HepG2 (cell line): ENCODE measurements around the gene ACTN1. TPM values are rescaled to one million over a fixed set of nuclear protein-coding genes. Genes with fewer than 3 reads are reported as not detected.
A peak's percentile ranks its signal among the peaks of the same experiment; 100 is the strongest.

Experiments used
- ATF7-NPFF ChIP-seq: sonication (generic); formaldehyde crosslinking; IDR thresholded peaks from 2 replicates; pipeline ENCODE4 v1.8.1; 2023; ENCODE audit warnings: mild to moderate bottlenecking, low read depth, missing genetic modification reagents, moderate library complexity
- HES4 ChIP-seq: sonication (generic); formaldehyde crosslinking; IDR thresholded peaks from 2 replicates; pipeline ENCODE4 v1.9.0; 2021; ENCODE audit warnings: mild to moderate bottlenecking, missing genetic modification reagents, borderline replicate concordance
- HNRNPL ChIP-seq: fragments of 200-400 bp; formaldehyde crosslinking; IDR thresholded peaks from 2 replicates; pipeline ENCODE4 v1.6.1; 2017; ENCODE audit warnings: mild to moderate bottlenecking, low read depth, low read length
- MAX ChIP-seq: IDR thresholded peaks from 2 replicates; pipeline ENCODE4 v1.6.1; 2012; ENCODE audit warnings: inconsistent platforms
- NFYB ChIP-seq: sonication (generic); formaldehyde crosslinking; IDR thresholded peaks from 2 replicates; pipeline ENCODE4 v1.4.0; 2020; ENCODE audit warnings: missing genetic modification reagents
- NKX3-1 ChIP-seq: sonication (generic); formaldehyde crosslinking; IDR thresholded peaks from 2 replicates; pipeline ENCODE4 v1.5.0; 2020; ENCODE audit warnings: missing genetic modification reagents
- SCMH1 ChIP-seq: sonication (generic); formaldehyde crosslinking; IDR thresholded peaks from 2 replicates; pipeline ENCODE4 v1.9.0; 2021; ENCODE audit warnings: missing genetic modification reagents, mild to moderate bottlenecking, borderline replicate concordance
- ZFP82 ChIP-seq: sonication (generic); formaldehyde crosslinking; IDR thresholded peaks from 2 replicates; pipeline ENCODE4 v1.5.1; 2020; ENCODE audit warnings: mild to moderate bottlenecking, missing genetic modification reagents, borderline replicate concordance
- ZFP90 ChIP-seq: sonication (generic); formaldehyde crosslinking; IDR thresholded peaks from 2 replicates; pipeline ENCODE4 v1.8.0; 2022; ENCODE audit warnings: missing genetic modification reagents, mild to moderate bottlenecking, inconsistent platforms, borderline replicate concordance
- ZNF124 ChIP-seq: sonication (generic); formaldehyde crosslinking; IDR thresholded peaks from 2 replicates; pipeline ENCODE4 v1.4.0; 2020; ENCODE audit warnings: missing genetic modification reagents
- ZNF143 ChIP-seq: sonication (generic); formaldehyde crosslinking; IDR thresholded peaks from 2 replicates; pipeline ENCODE4 v1.4.0; 2020; ENCODE audit warnings: missing genetic modification reagents
- ZNF607 ChIP-seq: sonication (generic); formaldehyde crosslinking; IDR thresholded peaks from 2 replicates; pipeline ENCODE4 v1.5.1; 2020; ENCODE audit warnings: missing genetic modification reagents, mild to moderate bottlenecking, borderline replicate concordance
- ZNF879 ChIP-seq: sonication (generic); formaldehyde crosslinking; IDR thresholded peaks from 2 replicates; pipeline ENCODE4 v1.8.1; 2023; ENCODE audit warnings: missing genetic modification reagents
- polyA plus RNA-seq, 8 experiments: library from polyadenylated mRNA; depleted of rRNA in 3 of 8; stranded (reverse) in 7 of 8; unstranded in 1 of 8; fragments of >200 nt; fragmentation: Illumina TruSeq in 4 of 8; extraction: Trizol in 4 of 8; gene quantifications; 2 replicates each; pipeline versions ENCODE4 v1.2.1 to v1.2.3, GENCODE V29; 2011 to 2016; ENCODE audit warnings: low read depth in 4 of 8, missing spikeins in 1 of 8, mixed read lengths in 1 of 8; ENCODE audit not compliant: insufficient read depth in 1 of 8
- total RNA-seq, 5 experiments: library from RNA; depleted of rRNA; stranded (reverse); fragments of >200 nt; fragmentation: Illumina TruSeq; extraction: Trizol; gene quantifications; 2 replicates each; pipeline ENCODE4 v1.2.3, GENCODE V29; 2016; ENCODE audit warnings: low read depth in 1 of 5
- TF ChIP-seq, protein P1 (sequence below), 2 experiments: sonication (generic) in 1 of 2; formaldehyde crosslinking in 1 of 2; IDR thresholded peaks; 2 replicates each; pipeline versions ENCODE4 v1.5.1 to v1.6.1; 2011 to 2020; ENCODE audit warnings: borderline replicate concordance in 1 of 2, low read depth in 1 of 2, low read length in 1 of 2, mild to moderate bottlenecking in 1 of 2, missing genetic modification reagents in 1 of 2, moderate library complexity in 1 of 2
- TF ChIP-seq, protein P2 (sequence below): sonication (generic); formaldehyde crosslinking; IDR thresholded peaks from 2 replicates; pipeline ENCODE4 v1.4.0; 2020; ENCODE audit warnings: missing genetic modification reagents
- TF ChIP-seq, protein P3 (sequence below): sonication (generic); formaldehyde crosslinking; IDR thresholded peaks from 2 replicates; pipeline ENCODE4 v1.5.0; 2020; ENCODE audit warnings: mild to moderate bottlenecking, missing genetic modification reagents, moderate library complexity
- TF ChIP-seq, protein P4 (sequence below): sonication (generic); formaldehyde crosslinking; IDR thresholded peaks from 2 replicates; pipeline ENCODE4 v1.5.0; 2020; ENCODE audit warnings: missing genetic modification reagents
- TF ChIP-seq, protein P5 (sequence below): sonication (generic); formaldehyde crosslinking; IDR thresholded peaks from 2 replicates; pipeline ENCODE4 v1.4.0; 2020; ENCODE audit warnings: missing genetic modification reagents, low read depth, mild to moderate bottlenecking, borderline replicate concordance

The ACTN1 gene
- total and polyA plus RNA-seq, 2 of the 13 experiments (the other 11 are each of a cell fraction or from before 2014, with no cell fraction given), result 58.6 to 162 TPM

- TF ChIP-seq, protein P1, sequence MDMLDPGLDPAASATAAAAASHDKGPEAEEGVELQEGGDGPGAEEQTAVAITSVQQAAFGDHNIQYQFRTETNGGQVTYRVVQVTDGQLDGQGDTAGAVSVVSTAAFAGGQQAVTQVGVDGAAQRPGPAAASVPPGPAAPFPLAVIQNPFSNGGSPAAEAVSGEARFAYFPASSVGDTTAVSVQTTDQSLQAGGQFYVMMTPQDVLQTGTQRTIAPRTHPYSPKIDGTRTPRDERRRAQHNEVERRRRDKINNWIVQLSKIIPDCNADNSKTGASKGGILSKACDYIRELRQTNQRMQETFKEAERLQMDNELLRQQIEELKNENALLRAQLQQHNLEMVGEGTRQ (IDR thresholded peaks at IDR 0.05; ENCODE audit: low read depth, low read length), result no peak
- TF ChIP-seq, protein P1 (CRISPR knock-in tag; IDR thresholded peaks at IDR 0.05; ENCODE audit: borderline replicate concordance), result peak; percentile 15; the same call in 1 of the 2 replicates
- no peak for TF ChIP-seq ZNF607
- 0 out of 2 replicates have a peak, but pooled peaks have one; percentile 22 for TF ChIP-seq ATF7-NPFF
- TF ChIP-seq ZNF879, result no peak
- no peak for TF ChIP-seq ZNF124 (CRISPR knock-in tag)
- TF ChIP-seq, protein P2, sequence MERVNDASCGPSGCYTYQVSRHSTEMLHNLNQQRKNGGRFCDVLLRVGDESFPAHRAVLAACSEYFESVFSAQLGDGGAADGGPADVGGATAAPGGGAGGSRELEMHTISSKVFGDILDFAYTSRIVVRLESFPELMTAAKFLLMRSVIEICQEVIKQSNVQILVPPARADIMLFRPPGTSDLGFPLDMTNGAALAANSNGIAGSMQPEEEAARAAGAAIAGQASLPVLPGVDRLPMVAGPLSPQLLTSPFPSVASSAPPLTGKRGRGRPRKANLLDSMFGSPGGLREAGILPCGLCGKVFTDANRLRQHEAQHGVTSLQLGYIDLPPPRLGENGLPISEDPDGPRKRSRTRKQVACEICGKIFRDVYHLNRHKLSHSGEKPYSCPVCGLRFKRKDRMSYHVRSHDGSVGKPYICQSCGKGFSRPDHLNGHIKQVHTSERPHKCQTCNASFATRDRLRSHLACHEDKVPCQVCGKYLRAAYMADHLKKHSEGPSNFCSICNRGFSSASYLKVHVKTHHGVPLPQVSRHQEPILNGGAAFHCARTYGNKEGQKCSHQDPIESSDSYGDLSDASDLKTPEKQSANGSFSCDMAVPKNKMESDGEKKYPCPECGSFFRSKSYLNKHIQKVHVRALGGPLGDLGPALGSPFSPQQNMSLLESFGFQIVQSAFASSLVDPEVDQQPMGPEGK (CRISPR knock-in tag), result peak; percentile 94
- peak; percentile 27; the same call in 1 of the 2 replicates for TF ChIP-seq MAX
- TF ChIP-seq, protein P3, sequence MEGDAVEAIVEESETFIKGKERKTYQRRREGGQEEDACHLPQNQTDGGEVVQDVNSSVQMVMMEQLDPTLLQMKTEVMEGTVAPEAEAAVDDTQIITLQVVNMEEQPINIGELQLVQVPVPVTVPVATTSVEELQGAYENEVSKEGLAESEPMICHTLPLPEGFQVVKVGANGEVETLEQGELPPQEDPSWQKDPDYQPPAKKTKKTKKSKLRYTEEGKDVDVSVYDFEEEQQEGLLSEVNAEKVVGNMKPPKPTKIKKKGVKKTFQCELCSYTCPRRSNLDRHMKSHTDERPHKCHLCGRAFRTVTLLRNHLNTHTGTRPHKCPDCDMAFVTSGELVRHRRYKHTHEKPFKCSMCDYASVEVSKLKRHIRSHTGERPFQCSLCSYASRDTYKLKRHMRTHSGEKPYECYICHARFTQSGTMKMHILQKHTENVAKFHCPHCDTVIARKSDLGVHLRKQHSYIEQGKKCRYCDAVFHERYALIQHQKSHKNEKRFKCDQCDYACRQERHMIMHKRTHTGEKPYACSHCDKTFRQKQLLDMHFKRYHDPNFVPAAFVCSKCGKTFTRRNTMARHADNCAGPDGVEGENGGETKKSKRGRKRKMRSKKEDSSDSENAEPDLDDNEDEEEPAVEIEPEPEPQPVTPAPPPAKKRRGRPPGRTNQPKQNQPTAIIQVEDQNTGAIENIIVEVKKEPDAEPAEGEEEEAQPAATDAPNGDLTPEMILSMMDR, result peak; percentile 46
- peak; percentile 91; the same call in 1 of the 2 replicates for TF ChIP-seq HNRNPL
- TF ChIP-seq ZFP82, result peak; percentile 85; the same call in 1 of the 2 replicates
- no peak for TF ChIP-seq ZNF143 (CRISPR knock-in tag)
- TF ChIP-seq SCMH1 (CRISPR knock-in tag), result no peak
- TF ChIP-seq ZFP90, result 0 out of 2 replicates have a peak, but pooled peaks have one; percentile 40
- no peak; the same call in 1 of the 2 replicates for TF ChIP-seq HES4 (CRISPR knock-in tag)
- TF ChIP-seq, protein P4, sequence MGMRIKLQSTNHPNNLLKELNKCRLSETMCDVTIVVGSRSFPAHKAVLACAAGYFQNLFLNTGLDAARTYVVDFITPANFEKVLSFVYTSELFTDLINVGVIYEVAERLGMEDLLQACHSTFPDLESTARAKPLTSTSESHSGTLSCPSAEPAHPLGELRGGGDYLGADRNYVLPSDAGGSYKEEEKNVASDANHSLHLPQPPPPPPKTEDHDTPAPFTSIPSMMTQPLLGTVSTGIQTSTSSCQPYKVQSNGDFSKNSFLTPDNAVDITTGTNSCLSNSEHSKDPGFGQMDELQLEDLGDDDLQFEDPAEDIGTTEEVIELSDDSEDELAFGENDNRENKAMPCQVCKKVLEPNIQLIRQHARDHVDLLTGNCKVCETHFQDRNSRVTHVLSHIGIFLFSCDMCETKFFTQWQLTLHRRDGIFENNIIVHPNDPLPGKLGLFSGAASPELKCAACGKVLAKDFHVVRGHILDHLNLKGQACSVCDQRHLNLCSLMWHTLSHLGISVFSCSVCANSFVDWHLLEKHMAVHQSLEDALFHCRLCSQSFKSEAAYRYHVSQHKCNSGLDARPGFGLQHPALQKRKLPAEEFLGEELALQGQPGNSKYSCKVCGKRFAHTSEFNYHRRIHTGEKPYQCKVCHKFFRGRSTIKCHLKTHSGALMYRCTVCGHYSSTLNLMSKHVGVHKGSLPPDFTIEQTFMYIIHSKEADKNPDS (CRISPR knock-in tag), result no peak
- TF ChIP-seq NFYB (CRISPR knock-in tag), result no peak
- TF ChIP-seq NKX3-1 (CRISPR knock-in tag), result no peak
- TF ChIP-seq, protein P5, sequence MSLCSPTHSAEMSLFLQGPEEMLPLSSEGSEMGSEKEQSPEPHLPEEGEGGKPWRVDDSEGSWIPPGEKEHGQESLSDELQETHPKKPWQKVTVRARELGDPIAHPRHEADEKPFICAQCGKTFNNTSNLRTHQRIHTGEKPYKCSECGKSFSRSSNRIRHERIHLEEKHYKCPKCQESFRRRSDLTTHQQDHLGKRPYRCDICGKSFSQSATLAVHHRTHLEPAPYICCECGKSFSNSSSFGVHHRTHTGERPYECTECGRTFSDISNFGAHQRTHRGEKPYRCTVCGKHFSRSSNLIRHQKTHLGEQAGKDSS, result 0 out of 2 replicates have a peak, but pooled peaks have one; percentile 24
These were observed 1.4 kb downstream of the ACTN1 start (continued) for GRCh38 chr14:68977718-68978171.
